Measurements from ENCODE around the gene SPINT4.

SPINT4 gene

DNA sequence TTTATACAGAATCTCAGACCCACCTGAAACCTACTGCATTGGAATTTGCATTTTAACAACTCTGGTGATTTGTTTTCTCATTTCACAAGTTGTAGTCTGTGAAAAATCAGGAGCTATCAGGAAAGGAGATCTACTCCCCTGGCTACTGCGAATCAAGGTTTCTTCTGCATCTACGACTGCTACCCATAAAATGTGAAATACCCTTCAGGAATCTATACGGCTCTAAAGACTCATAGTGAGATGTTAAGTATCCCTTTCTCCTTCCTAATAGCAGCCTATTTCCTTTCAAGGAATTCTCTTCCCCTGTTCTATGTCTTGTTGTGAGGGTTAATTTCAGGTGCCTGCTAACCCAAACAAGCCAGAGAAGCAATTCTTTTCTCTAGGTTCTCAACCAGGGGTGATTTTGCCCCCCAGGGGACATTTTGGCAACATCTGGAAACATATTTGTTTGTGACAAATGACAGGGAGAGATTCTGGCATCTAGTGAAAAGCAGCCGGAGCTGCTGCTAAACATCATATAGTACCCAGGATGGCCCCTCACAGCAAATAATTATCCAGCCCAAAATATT, 43.2 kb downstream of the SPINT4 start:
- DNase-seq (ENCODE audit: low read depth in 2 of 2): no peak

DNA sequence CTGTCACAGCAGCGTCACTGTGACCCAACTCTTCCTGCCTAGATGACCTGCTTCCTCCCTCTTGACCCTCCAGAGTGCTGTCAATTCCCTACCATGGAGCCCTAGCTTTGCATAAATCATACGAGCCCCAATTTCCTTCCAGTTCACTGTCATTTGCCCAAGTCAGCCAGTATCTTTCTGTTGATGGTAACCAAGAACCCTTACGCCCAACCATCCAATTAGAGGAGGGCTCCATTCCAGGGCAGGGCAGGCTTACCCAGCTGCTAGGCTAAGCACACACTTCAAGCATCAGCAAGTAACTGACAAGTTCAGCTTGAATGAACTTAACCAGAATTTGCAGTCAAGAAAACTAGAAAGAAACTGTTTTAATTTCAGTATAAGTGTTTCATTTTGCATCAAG, 43.8 kb downstream of the SPINT4 start:
- no peak for DNase-seq (ENCODE audit: low read depth in 2 of 2)

DNA sequence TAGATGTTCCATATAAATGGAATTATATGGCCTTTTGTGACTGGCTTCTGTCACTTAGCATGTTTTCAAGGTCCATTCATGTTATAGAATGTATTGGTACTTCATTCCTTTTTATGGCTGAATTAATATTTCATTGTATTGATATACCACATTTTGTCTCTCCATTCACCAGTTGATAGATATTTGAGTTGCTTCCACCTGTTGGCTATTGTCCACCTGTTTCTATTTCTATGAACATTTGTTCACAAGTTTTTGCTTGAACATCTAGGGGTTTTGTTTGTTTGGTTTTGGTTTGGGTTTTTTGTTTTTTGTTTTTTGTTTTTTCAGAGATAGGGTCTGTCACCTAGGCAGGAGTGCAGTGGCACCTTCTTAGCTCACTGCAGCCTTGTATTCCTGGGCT, 46.3 kb downstream of the SPINT4 start:
- DNase-seq (ENCODE audit: low read depth in 2 of 2): no peak

DNA sequence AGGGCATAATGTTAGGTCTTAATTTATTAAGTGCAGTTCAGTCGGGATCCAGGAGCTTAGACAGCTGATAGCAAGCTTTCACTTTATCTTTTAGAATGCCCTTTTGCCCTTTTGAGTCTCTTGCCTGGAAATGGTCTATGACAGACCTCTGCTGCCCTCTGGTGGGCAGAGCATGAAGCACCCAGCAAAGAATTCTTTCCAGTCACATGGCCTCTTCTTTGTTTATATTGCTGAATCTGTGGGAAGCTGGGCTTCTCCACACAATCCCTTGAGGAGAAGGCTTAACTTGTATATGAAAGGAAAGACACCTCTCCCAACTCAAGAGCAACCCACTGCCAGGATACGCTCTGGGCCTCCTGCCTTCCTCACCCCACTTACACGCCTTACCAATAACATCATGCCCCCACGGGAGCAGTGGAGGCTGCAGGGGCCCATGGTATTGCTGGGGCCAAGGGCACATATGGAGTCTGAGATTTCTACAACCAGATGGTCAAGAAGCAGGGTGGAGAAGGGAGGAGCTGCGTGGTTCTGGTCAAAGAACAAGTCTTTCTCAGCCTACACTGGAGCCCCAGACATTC, 49.1 kb downstream of the SPINT4 start:
- peak; percentile 53 for DNase-seq (ENCODE audit: low read depth in 2 of 2)

DNA sequence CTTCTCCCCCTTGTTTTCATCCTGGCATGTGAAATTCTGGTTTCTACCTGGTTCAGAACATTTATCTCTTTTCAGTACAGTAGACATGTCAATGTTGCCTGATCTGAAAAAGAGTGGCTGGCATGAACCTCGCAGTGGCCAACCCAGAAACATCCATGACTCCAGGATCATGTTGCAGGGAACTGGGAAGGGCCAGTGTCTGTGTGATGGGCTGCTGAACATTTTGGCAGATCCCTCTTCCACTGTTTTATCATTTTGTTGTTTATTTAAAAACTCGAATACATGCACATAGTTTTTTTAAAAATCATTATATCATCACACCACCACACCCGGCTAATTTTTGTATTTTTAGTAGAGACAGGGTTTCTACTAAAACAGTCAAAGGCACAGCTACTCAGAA, 50.5 kb downstream of the SPINT4 start:
- no peak for DNase-seq (ENCODE audit: low read depth in 2 of 2)

DNA sequence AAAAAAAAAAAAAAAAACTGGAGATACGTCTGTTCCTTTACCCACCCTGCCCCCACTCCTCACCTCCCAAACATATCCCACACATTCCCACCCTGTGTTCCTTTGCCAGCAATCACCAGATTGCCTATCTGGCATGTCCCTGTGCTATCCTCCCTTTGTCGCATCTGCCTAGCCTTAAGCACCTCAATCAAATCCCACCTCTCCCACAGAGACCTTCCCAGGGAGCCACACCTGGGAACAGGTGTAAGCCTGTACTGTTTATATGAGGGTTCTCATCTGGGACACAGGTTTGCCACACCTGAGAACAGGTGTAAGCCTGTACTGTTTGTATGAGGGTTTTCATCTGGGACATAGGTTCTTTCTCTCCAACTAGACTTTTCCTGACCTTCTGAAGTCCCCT, 52.8 kb downstream of the SPINT4 start:
- DNase-seq (ENCODE audit: low read depth in 2 of 2): no peak

DNA sequence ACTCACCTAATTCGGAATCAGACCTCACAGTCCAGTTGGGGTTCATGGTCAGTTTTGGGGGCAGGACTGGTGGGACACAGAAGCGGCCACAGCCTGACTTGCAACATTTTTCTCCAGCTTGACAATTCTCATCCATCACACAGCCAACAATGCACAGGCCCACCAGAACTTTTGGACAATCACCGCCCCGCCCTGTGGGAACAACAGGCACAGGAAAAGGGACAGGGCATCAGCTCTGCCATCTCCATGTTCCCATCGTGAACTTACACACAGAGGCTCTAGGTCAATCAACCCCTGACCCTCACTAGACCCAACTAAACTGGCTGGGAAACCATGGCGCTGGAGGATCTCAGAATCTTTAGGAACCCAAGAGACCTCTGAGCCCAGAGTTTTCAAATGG, 53.3 kb downstream of the SPINT4 start:
- no peak for DNase-seq (ENCODE audit: low read depth in 2 of 2)

All from activated CD8-positive, alpha-beta memory T cell treated with anti-CD3 and anti-CD28 coated beads for 4 hours (primary cell).